ENCODE results near the gene SECISBP2.

GRCh38 chr9:89383721-89384300, 65.5 kb downstream of the SECISBP2 start:
- no peak for TF ChIP-seq POLR2A (IDR thresholded peaks at IDR 0.05)
- TF ChIP-seq, protein P1, sequence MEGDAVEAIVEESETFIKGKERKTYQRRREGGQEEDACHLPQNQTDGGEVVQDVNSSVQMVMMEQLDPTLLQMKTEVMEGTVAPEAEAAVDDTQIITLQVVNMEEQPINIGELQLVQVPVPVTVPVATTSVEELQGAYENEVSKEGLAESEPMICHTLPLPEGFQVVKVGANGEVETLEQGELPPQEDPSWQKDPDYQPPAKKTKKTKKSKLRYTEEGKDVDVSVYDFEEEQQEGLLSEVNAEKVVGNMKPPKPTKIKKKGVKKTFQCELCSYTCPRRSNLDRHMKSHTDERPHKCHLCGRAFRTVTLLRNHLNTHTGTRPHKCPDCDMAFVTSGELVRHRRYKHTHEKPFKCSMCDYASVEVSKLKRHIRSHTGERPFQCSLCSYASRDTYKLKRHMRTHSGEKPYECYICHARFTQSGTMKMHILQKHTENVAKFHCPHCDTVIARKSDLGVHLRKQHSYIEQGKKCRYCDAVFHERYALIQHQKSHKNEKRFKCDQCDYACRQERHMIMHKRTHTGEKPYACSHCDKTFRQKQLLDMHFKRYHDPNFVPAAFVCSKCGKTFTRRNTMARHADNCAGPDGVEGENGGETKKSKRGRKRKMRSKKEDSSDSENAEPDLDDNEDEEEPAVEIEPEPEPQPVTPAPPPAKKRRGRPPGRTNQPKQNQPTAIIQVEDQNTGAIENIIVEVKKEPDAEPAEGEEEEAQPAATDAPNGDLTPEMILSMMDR (IDR thresholded peaks at IDR 0.05) = no peak
